HG03565 (cell line): ENCODE measurements around the gene KCNK3.

Experiments used
- ATAC-seq: cut with Tn5 transposase; IDR thresholded peaks from one replicate; pipeline ENCODE4 v1.9.1; 2021; ENCODE audit warnings: mild to moderate bottlenecking, moderate library complexity; ENCODE audit not compliant: unreplicated experiment

KCNK3 gene

GRCh38 chr2:26772064-26773001, 79.8 kb downstream of the KCNK3 start:
- ATAC-seq, result no peak

- no peak for ATAC-seq
Observed at GRCh38 chr2:26776195-26776800, 83.8 kb downstream of the KCNK3 start.

GRCh38 chr2:26778098-26778497, 85.6 kb downstream of the KCNK3 start:
- no peak for ATAC-seq

GRCh38 chr2:26778507-26778906, 86.0 kb downstream of the KCNK3 start:
- no peak for ATAC-seq

GRCh38 chr2:26780203-26780760, 87.8 kb downstream of the KCNK3 start:
- no peak for ATAC-seq
